Transverse colon (tissue), 4 donors: ENCODE measurements around the gene MRPL34. TPM values are rescaled to one million over a fixed set of nuclear protein-coding genes. Genes with fewer than 3 reads are reported as not detected.

Experiments
- DNase-seq: peaks from one replicate; pipeline ENCODE4 v3.0.0-alpha.2; 2019
- H3K27ac ChIP-seq, 4 donors: fragments of 200-600 bp; sonication (generic); 2 replicates each; pipeline ENCODE4 v1.5.1; 2016 to 2018; ENCODE audit warnings: inconsistent platforms in 4 of 4
- H3K27me3 ChIP-seq: fragments of 200-600 bp; sonication (generic); 2 replicates; pipeline ENCODE4 v1.5.1; 2017; ENCODE audit warnings: inconsistent platforms
- H3K36me3 ChIP-seq, 4 donors: fragments of 200-600 bp; sonication (generic); 2 replicates each; pipeline ENCODE4 v1.5.1; 2017 to 2019; ENCODE audit warnings: inconsistent platforms in 4 of 4
- H3K4me1 ChIP-seq, 4 donors: fragments of 200-600 bp; sonication (generic); 2 replicates each; pipeline ENCODE4 v1.5.1; 2017 to 2020; ENCODE audit warnings: inconsistent platforms in 4 of 4
- H3K4me3 ChIP-seq, 4 donors: fragments of 200-600 bp; sonication (generic); 1 replicate in 1 of 4; 2 replicates in 3 of 4; pipeline versions ENCODE4 v1.5.1 to v1.6.1; 2017 to 2019; ENCODE audit warnings: inconsistent platforms in 4 of 4
- H3K9me3 ChIP-seq, 2 donors: fragments of 200-600 bp; sonication (generic); 2 replicates each; pipeline ENCODE4 v1.5.1; 2017 to 2019; ENCODE audit warnings: inconsistent platforms in 2 of 2
- CTCF ChIP-seq, 5 experiments: fragments of 200-600 bp in 3 of 5; fragments of 450-650 bp in 2 of 5; sonication (generic) in 3 of 5; IDR thresholded peaks; 1 replicate in 2 of 5; 2 replicates in 3 of 5; pipeline ENCODE4 v1.5.1; 2016 to 2017; ENCODE audit warnings: antibody characterized with exemption in 5 of 5, inconsistent platforms in 3 of 5, mild to moderate bottlenecking in 2 of 5, moderate library complexity in 1 of 5
- EP300 ChIP-seq: sonication (generic); formaldehyde crosslinking; IDR thresholded peaks from one replicate; pipeline ENCODE4 v1.6.1; 2017; ENCODE audit warnings: antibody characterized with exemption, low read depth
- POLR2A ChIP-seq: fragments of 450-650 bp; IDR thresholded peaks from one replicate; pipeline ENCODE4 v1.6.1; 2016; ENCODE audit warnings: antibody characterized with exemption, mild to moderate bottlenecking, moderate library complexity
- POLR2AphosphoS5 ChIP-seq, 3 donors: sonication (generic); formaldehyde crosslinking; IDR thresholded peaks; one replicate each; pipeline ENCODE4 v1.6.1; 2016; ENCODE audit warnings: antibody characterized with exemption in 3 of 3
- WGBS, 2 donors: methylation state at CpG; one replicate each; pipeline ENCODE4 v1.1.5; 2018; ENCODE audit warnings: low coverage in 1 of 2; 5-methylcytosine and 5-hydroxymethylcytosine counted together
- in situ Hi-C, 4 donors: fragments of 200-750 bp; cut with MboI; loops; one replicate each; pipeline versions ENCODE4 v1.15.0 to v1.15.1; 2017; ENCODE audit warnings: low sequenced_read_pairs in 3 of 4, low pct_ligation_motif_present in 1 of 4, low pct_unique_long_range_greater_than_20kb in 1 of 4
- intact Hi-C: fragments of 100-400 bp; cut with DNase I; formaldehyde crosslinking; loops from one replicate; pipeline ENCODE4 v1.15.1; 2023; ENCODE audit warnings: low total_unique reads
- total RNA-seq, 4 donors: library from RNA; depleted of rRNA; stranded (reverse); fragments of >200 nt; gene quantifications; one replicate each; pipeline ENCODE4 v1.1.0, GENCODE V29; 2016

The MRPL34 gene
- total RNA-seq, 4 donors from 2014 or later, result 243 to 390 (median 272) TPM

- 93% methylated on average over 15 of the region's 15 CpGs; no CpG with 5 or more reads in 1 of the 2 donors for WGBS, 2 donors
- Histone ChIP-seq H3K27me3 (no peaks in the 10 kb centered on the region), H3K36me3 (no peaks in the 10 kb centered on the region), H3K4me3 (no peak overlapping the region), H3K27ac (peak overlapping the region in 1 of 4 donors; percentile 41), H3K9me3 (no peaks in the 10 kb centered on the region), H3K4me1 (peaks cover 6 to 27% (median 14%) of the 10 kb centered on the region in 4 donors)
- DNase-seq, result no peak
- TF ChIP-seq EP300 (no peak), POLR2AphosphoS5 (IDR thresholded peaks at IDR 0.05) (no peak), POLR2A (no peak)
- in situ Hi-C loops (loop anchor here in 1 of 4 donors (10.0 kb wide), 1 partner anchor 123 kb away; the partner anchor contains the start of gene NXNL1), intact Hi-C loops (no loop called here)
Observed at GRCh38 chr19:17341386-17341785, 35.7 kb downstream of the MRPL34 start.

DNA sequence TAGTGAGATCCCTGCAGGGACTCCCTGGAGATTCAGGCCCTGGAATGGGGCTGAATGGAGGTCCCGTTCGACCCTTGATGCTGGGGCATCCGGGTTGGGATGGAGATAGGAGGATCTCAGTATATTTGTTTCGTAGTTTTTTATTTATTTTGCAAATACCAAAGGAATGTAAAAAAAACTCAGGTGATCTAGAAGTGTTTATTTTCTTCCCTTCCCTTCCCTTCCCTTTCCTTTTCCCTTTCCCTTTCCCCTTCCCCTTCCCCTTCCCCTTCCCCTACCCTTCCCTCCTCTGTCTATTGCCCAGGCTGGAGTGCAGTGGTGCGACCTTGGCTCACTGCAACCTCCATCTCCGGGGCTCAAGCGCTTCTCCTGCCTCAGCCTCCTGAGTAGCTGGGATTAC, 36.2 kb downstream of the MRPL34 start:
- intact Hi-C loops (no loop called here), in situ Hi-C loops (loop anchor here in 1 of 4 donors (10.0 kb wide), 1 partner anchor 123 kb away; the partner anchor contains the start of gene NXNL1)
- no peaks in the 10 kb centered on the region for H3K27me3 ChIP-seq
- no peak for DNase-seq
- no peaks in the 10 kb centered on the region for H3K36me3 ChIP-seq
- peaks cover 6 to 29% (median 14%) of the 10 kb centered on the region in 4 donors for H3K4me1 ChIP-seq
- no peak overlapping the region for H3K27ac ChIP-seq
- 92 to 100% methylated on average over 3 to 7 of the region's 7 CpGs for WGBS, 2 donors
- TF ChIP-seq CTCF (IDR thresholded peaks at IDR 0.05), result no peak
- TF ChIP-seq POLR2A, result no peak
- TF ChIP-seq POLR2AphosphoS5 (IDR thresholded peaks at IDR 0.05), result no peak
- TF ChIP-seq EP300, result no peak
- H3K9me3 ChIP-seq, result no peaks in the 10 kb centered on the region
- H3K4me3 ChIP-seq, result no peak overlapping the region

DNA sequence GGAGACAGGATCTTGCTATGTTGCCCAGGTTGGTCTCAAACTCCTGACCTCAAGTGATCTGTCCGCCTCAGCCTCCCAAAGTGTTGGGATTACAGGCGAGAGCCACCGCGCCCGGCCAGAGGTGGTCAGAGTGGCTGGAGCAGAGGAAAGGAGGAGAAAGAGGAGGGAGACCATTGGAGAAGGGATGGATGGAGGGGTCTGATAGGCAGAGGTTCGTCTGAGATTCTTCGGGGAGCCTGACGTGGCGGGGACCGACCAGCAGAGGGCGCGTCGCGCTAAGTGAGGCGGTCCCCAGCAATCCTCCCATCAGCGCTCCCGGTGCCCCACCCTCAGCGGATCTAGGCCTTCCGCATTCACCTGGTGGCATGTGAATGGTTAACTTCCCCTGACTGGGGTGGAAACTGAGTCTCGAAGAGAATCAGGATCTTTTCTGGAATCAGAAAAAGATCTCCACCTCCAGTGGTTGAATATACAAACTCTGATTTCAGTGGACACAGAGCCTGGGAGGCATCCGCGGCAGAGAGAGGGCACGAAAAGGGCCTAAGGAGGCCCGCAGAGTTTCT, 40.5 kb downstream of the MRPL34 start:
- TF ChIP-seq EP300 (no peak), POLR2A (no peak), POLR2AphosphoS5 (IDR thresholded peaks at IDR 0.05) (no peak), CTCF (IDR thresholded peaks at IDR 0.05) (peak; percentile 92 to 95 (median 94))
- DNase-seq, result peak; percentile 82
- no peak overlapping the region for H3K4me3 ChIP-seq
- H3K27ac ChIP-seq, result peak overlapping the region in 2 of 4 donors; percentile 35 to 40
- intact Hi-C loops, result loop anchor here (2.0 to 5.0 kb wide), 2 partner anchors 41 to 121 kb away; no protein-coding TSS in a partner anchor
- WGBS, 2 donors, result 7 to 16% methylated on average over 7 to 24 of the region's 24 CpGs
- H3K36me3 ChIP-seq, result no peaks in the 10 kb centered on the region
- no peaks in the 10 kb centered on the region for H3K9me3 ChIP-seq
- in situ Hi-C loops, result loop anchor here in 2 of 4 donors (5.0 to 10.0 kb wide), 2 partner anchors 41 to 119 kb away; partner anchors contain the start of gene NXNL1 (in 1 of the 2)
- peaks cover 25% of the 10 kb centered on the region for H3K27me3 ChIP-seq
- H3K4me1 ChIP-seq, result peaks cover 0 to 24% (median 3%) of the 10 kb centered on the region in 4 donors

DNA sequence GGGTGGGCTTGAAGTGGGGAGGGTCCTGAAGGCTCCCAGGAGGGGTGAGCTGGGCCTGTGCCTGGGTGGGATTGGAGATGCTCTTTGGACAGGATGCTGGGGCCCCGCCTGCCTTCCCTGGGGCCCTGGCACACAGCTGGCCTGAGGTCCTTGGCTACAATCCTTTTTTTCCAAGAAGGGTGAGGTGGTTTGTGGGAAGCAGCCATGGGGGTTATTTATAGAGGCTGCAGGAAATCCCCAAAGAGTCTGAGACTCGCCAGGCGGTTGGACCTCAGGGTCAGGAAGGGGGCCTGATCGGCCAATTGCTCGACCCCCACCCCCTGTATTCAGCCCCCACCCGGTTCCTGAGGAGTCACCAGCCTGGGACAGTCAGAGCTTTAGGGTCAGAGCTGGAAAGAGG, 41.7 kb downstream of the MRPL34 start:
- no peak for DNase-seq
- H3K27ac ChIP-seq, result peak overlapping the region in 3 of 4 donors; percentile 35 to 40 (median 39)
- H3K9me3 ChIP-seq, result no peaks in the 10 kb centered on the region
- peaks cover 29% of the 10 kb centered on the region for H3K27me3 ChIP-seq
- no peak overlapping the region for H3K4me3 ChIP-seq
- WGBS, 2 donors, result 21% methylated on average over 6 of the region's 6 CpGs; no CpG with 5 or more reads in 1 of the 2 donors
- H3K4me1 ChIP-seq, result peaks cover 0 to 24% (median 3%) of the 10 kb centered on the region in 4 donors
- no peak for TF ChIP-seq POLR2A
- no peak for TF ChIP-seq CTCF (IDR thresholded peaks at IDR 0.05)
- TF ChIP-seq POLR2AphosphoS5 (IDR thresholded peaks at IDR 0.05), result peak in 1 of 3 donors; percentile 10
- peak; percentile 20 for TF ChIP-seq EP300
- in situ Hi-C loops (loop anchor here in 2 of 4 donors (5.0 to 10.0 kb wide), 2 partner anchors 40 to 117 kb away; partner anchors contain the start of gene NXNL1 (in 1 of the 2)), intact Hi-C loops (loop anchor here (2.0 to 5.0 kb wide), 2 partner anchors 39 to 120 kb away; no protein-coding TSS in a partner anchor)
- H3K36me3 ChIP-seq, result no peaks in the 10 kb centered on the region
